GM18517 (cell line): ENCODE measurements around the gene LIPJ.

Experiments used
- ATAC-seq: cut with Tn5 transposase; IDR thresholded peaks from one replicate; pipeline ENCODE4 v1.9.1; 2021; ENCODE audit warnings: mild to moderate bottlenecking, moderate library complexity; ENCODE audit not compliant: unreplicated experiment

The LIPJ gene

DNA sequence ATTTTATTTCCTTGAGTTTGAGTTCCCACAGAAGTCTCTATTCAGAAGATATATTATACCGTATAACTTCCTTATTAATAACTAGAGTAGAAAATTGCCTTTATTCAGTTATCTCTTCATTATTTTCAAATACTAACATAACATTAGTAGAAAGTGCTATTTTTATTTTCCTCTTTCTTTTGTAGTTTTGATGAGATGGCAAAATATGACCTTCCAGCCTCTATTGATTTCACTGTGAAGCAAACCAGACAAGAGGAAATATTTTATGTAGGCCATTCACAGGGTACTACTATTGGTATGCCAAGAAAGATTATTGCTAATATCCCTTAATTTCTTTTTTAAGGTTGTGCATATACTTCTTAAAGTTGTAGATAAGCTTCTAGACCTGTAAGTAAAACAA lies 7.9 kb downstream of the LIPJ start:
- no peak for ATAC-seq

DNA sequence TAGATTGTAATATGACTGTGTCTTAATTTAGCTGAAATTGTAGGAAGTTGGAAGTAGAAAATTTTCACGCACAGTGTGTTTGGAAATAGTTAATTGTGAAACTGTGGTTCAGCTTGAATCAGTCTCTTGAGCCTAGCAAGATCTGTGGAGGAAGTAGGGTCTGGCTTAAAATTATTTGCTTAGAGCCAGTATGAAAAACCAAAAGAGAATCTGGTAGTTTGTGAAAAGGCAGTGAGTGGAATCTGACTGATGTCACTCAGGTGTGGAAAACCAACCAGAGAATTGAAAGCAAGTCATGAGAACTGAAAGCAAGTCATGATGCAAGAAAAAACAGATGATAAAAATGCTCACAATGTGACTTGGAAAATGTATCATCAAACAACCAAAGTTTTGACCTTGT lies 11.5 kb downstream of the LIPJ start:
- ATAC-seq: peak; percentile 83

DNA sequence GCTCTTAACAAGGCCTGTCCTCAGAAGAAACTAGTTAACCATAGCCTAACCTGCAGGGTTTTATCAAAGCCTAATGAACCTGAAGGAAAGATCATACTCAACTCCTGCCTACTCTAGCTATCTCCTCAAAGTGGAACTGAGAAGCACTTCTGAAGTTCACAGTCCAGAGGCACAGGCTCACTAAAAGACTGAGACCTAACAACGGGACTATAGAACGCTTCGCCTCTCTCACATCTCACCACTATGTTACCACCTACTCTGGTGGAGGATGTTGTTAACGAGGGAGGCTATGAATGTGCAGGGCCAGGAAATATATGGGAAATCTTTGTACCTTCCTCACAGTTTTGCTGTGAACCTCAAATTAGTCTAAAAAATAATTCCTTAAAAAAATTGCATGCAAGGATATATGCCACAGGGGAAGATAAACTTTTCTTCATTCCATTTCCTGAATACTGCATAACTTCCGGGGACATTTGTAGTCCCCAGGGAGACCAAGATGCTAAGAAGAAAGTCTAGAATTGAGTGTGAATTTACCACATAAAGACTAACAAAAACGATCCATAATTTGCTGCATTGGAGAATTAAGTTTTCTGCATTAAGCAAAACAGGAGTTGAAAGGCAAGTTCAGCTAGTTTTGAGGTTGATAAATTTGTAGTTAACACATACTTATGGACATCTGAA lies 21.6 kb downstream of the LIPJ start:
- no peak for ATAC-seq

DNA sequence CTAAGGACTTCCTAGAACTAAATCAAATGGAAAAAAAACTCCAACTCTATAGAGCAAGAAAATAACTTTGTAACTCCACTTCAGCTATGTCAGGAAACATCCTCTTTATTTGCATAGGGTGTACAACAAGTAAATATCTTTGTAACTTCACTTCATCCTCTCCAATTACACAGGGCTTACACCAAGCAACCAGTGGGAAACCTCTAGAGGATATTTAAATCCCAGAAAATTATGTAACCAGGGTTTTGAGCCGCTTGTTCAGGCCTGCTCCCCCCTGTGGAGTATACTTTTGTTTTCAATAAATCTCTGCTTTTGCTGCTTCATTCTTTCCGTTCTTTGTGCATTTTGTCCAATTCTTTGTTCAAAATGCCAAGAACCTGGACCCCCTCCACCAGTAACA lies 22.2 kb downstream of the LIPJ start:
- ATAC-seq: no peak

DNA sequence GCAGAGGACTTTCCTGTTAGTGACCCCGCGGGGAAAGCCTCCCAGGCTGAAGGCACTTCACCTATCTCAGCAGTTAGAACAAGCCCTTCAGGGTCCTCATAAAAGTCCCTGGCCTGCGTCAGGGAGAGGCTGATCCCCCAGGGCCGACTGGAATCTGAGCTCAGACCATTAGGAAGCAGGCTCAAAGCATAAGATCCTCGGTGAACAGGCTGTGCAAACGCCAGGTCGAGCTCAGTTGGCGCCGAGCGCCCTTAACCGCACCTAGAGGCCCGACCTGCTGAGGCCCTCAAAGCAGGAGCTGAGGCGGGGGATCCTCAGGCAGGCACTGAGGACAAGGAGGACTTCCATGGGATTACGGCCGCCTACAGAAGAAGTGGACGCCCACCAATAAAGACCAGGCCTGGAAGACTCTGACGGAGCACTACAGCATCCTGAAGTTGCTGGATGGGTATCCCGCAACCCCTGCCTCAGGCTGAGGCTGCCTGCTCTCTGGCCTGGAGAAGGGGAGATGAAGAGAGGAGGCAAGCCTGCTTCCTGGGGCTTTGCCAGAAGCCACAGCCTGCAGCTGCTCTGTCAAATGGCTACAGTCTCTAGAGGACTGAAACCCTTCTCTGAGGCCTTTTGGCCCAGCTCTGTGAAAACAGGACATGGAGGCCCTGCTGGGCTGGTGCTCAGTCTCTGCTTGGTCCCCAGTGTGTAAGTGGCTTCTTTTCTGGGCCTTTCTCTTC lies 29.9 kb downstream of the LIPJ start:
- ATAC-seq: no peak

DNA sequence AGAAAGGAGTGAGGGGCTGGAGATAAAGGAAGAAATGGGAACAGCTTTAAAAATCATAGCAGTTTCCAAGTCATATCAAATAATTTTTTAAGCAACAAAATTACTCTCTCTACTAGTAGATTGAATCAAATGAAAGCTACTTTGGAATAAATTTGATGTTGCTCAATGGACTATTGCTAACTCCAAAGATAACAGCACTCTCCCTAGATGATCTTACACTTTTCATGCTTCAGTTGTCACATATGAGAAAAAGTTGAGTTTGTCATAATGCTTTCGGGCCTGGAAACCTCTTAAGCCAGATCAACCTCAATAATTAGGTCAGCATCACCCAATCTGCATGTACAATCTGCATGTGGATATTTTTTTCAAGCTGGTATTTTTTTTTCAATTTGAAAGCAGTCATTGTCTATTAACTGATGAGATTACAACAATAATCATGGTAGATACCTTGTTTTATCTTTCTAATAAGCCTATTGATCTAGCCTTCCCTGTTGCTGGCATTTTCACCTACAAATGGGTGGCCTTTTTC lies 31.3 kb downstream of the LIPJ start:
- ATAC-seq: no peak

DNA sequence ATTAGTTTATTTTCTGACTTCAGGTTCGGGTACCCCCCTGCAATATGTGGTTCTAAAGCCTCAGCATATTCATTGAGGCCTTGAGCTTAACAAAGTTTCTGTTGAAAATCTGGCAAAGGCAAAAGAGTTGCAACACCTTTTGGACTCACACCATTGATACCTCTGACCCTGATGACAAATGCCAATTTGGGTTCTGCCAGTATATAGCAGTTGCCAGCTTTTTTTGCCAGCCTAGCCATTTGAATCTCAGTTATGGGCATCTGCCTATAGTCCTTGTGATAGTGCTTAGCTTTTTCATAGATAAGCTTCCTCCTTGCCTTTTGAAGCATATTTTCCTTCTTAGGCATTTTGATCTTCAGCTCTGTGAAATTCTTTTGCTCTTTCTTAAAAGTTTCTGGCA lies 31.9 kb downstream of the LIPJ start:
- ATAC-seq: no peak

DNA sequence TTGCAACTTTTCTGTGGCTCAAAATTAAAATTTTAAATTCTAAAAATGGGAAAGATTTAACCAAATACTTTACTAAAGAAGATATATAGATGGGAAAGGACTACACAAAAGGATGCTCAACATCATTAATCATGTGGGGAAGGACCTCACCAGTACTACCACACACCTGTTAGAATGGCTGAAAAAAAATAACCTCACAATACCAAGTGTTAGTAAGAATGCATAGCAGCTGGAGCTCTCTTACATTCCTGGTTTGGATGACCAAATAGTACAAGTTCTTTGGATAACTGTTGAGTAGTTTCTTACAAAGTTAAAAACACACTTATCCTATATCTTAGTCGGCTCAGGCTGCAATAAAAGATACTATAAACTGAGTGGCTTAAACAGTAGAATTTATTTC lies 33.9 kb downstream of the LIPJ start:
- no peak for ATAC-seq

DNA sequence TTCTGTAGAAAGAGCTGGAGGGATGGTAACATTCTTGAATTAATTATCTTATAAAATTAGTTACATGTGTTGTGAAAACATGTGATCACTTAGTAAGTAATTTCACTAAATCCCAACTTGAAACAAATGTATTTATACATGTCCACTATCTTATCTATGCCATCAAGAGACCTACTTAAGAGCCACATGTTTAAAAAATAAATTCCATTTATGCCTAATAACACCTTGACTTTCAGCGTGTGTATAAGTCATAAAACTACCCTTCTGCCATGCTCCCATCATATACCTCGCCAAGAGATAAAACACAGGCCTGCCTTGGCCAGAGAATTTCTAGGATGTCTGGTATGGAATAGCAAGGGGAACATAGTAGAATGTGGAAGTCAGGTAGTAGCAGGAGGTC lies 37.3 kb downstream of the LIPJ start:
- no peak for ATAC-seq

DNA sequence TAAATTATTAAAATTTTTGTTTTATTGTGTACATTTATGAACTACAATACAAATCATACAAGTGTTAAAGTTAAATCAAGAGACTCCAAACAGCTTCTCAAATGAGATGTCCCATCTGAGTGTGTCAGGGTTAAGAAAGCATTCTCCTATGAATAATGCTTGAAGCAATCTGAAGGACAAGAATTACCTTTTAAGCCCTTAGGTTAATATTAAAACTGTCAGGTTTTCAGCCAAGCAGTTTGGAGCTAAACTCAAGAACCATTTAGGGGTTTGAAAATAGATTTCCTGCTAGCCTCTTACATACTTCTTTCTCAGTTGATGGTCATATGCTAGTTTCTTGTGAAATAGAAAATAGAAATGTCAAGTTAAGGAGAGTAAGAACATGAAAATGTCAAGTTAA lies 38.3 kb downstream of the LIPJ start:
- ATAC-seq: no peak

DNA sequence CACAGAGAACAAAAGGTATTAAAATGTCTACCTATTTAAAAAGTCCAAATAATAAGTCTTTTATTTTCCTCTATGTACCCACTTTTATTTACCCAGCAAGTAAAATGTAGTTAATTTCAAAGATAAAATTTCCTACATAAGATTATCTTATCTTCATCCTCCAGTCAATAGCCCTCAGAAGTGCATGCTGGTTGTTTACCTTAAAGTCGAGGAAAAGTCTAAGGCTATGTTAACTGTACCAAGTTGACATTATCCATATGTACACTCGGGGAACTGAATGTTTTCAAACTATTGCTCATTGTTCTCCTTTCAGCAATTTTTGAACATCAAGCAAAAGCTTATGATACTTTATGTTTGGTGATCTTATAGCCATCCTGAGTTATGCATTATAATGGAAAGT lies 53.6 kb downstream of the LIPJ start:
- ATAC-seq: no peak

DNA sequence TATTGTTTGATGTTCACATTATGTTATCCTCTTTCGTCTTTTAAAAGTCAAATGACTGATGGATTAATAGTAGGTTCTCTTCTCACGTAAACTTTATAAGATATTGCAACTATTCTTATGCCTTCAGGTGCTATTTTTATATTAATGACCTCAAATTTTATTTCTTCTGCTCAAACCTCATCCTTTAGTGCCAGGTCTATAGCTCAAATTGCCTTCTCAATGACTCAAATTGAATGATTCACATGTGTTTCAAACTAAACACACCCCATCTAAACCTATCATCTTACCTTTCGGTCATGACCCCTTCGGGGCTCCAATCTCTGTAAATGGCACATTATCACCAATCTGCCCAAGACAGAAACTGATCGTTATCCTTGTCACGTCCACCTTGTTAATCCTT lies 55.6 kb downstream of the LIPJ start:
- no peak for ATAC-seq

DNA sequence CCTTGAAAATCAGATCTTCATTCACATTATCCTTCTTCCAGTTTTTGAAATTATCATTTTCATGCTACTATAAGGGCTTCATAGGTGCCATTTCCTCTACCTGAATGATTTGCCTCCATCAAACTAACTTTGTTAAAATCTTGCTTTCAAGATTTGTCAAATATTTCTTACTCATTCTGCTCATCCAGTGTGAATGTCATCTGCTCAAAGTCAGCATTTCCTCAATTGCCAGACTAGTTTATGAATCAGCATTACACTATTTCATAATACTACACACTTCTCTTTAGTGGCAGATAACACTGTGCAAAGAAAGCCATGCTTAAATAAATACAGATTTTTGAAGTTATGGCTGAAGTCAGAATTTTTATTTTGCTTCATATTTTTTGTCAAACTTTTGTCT lies 56.4 kb downstream of the LIPJ start:
- no peak for ATAC-seq

DNA sequence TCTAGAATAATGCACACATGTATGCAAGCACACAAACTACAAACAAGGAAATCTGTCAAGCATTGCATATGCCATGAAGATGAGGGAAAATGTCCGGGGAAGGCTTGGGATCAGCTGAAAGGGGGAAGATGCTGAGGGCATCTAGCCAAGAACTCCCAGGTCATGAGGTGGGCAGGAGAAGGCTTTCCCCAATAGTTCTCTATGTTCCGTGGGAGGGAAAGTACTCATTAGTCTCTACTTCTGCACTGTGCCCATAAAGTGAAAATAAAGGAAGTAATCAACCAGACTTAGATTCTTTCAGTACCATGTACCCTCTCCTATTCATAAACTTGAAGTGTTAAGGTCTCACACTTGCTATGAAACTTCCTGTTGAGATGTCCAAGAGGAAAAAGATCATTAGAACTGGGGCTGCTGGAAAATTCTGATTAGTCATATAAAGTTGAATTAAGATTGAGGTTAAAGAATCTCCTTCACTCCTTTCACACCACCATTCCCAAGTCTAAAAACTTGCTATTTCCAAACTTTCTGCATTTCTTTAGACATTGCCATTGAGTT lies 60.6 kb downstream of the LIPJ start:
- ATAC-seq: no peak

DNA sequence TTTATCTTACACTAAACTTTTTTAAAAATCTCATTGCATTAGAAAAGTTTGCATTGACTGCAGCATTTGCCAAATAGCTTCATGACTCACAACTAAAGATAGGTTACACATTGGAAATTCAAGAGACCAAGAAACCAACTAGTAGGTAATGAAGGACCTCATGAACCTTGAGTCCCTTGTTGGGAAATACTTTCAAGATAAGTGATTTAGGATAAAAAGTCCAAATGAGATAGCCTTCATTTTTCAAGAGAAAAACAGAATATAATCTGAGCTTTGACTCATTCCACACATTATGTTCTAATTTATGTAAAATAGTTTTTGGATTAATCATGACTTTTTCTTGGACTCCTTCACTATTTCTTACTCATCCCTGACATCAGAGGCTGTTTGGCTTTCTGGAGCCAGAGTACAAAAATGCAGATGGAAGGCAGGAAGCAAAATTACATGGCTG lies 64.6 kb downstream of the LIPJ start:
- no peak for ATAC-seq

DNA sequence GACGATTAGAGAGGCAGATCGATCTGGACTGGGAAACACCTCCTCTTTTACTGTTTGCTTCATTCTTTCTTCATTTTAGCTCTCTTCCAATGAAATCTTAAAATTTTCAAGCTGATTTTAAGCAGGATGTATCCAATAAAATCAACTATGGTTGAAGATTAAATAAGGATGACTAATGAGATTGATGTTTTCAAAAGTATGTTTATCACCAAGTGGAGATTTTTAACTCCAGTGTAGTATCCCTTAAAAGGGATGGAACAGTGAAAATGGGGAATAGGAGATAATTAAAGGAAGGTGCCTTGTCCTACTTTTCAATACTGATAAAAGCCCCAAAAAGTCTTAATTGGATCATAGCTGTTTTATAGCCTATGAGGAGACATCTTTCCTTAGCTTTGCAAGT lies 66.1 kb downstream of the LIPJ start:
- no peak for ATAC-seq
